ENCODE data around the gene FBF1.
"Not testable (repeated sequence)": the region's sequence is repeated elsewhere in the genome, so short reads cannot be mapped to it uniquely, and the experiment has no call there.

Gene FBF1

DNA sequence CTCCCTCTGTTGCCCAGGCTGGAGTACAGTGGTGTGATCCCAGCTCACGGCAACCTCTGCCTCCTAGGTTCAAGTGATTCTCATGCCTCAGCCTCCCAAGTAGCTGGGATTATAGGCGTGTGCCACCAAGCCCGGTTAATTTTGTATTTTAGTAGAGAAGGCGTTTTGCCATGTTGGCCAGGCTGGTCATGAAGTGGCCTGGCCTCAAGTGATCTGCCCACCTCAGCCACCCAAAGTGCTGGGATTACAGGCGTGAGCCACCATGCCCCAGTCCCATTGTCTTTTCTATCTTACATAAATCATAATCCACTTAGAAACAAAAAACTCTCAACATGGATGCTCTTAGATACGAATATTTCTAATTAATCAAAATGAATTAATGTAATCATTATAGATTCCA is 34.3 kb upstream of the FBF1 start:
- not testable (repeated sequence) for H3K27me3 ChIP-seq (ENCODE audit: control insufficient read depth in 1 of 2, insufficient read depth in 1 of 2, low read length in 2 of 2); H2AK5ac ChIP-seq (ENCODE audit: low read length, severe bottlenecking); DNase-seq; H3K23ac ChIP-seq (ENCODE audit: low read length in 2 of 2); H3K18ac ChIP-seq (ENCODE audit: low read depth in 1 of 2, low read length in 2 of 2); H2AFZ ChIP-seq (ENCODE audit: low read depth, low read length); H3K4me2 ChIP-seq (ENCODE audit: low read length, poor library complexity, severe bottlenecking); H3K9me3 ChIP-seq (ENCODE audit: control insufficient read depth, low read length); H2BK12ac ChIP-seq (ENCODE audit: low read length in 2 of 2); H2BK15ac ChIP-seq (ENCODE audit: low read depth, poor library complexity, severe bottlenecking); H2BK5ac ChIP-seq (ENCODE audit: low read depth, low read length, poor library complexity, severe bottlenecking); H4K8ac ChIP-seq (ENCODE audit: low read length); H3K14ac ChIP-seq (ENCODE audit: low read length in 2 of 2); H3K79me1 ChIP-seq (replicated peaks; ENCODE audit: low read length, poor library complexity, severe bottlenecking); H3K27ac ChIP-seq (ENCODE audit: low read length, poor library complexity, severe bottlenecking); H4K91ac ChIP-seq (ENCODE audit: low read length); H3K4ac ChIP-seq (ENCODE audit: low read depth in 1 of 2, low read length in 2 of 2); H2BK120ac ChIP-seq (ENCODE audit: low read depth, low read length); H3K4me1 ChIP-seq (ENCODE audit: control insufficient read depth, insufficient read depth, low read depth, low read length)
- H3K9ac ChIP-seq (ENCODE audit: low read length) = peak overlapping the region; percentile 80
- peak overlapping the region in 1 of 2 experiments; percentile 68 for H3K4me3 ChIP-seq (ENCODE audit: insufficient read depth in 1 of 2, low read depth in 1 of 2, low read length in 2 of 2)
- H3K36me3 ChIP-seq (ENCODE audit: control insufficient read depth in 1 of 2, insufficient read depth in 2 of 2, low read depth in 1 of 2, low read length in 2 of 2) = peaks cover 17 to 39% of the 10 kb centered on the region in 2 experiments
- WGBS = 98% methylated on average over 6 of the region's 6 CpGs

DNA sequence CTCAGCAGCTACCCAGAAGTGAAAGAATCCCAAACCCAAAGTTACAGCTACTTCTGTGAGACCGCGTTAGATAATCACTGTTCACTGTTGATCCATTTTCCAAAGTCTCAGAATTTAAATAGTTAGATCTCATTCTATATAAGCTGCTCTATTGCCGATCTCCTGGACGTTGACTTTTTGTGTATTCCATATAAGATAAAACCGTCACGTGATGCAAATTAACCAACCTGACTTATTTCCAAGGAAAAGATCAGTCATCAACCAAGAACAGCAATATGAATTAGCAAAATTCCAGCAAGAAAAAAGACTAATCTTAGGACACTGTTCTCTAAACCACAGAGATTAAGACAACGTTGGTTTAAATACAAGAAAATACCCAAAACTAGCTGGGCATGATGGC is 29.8 kb upstream of the FBF1 start:
- no peak overlapping the region for H2AK5ac ChIP-seq (ENCODE audit: low read length, severe bottlenecking)
- 92% methylated on average over 7 of the region's 7 CpGs for WGBS
- H2BK120ac ChIP-seq (ENCODE audit: low read depth, low read length) = no peak overlapping the region
- H2AFZ ChIP-seq (ENCODE audit: low read depth, low read length) = no peak overlapping the region
- no peaks in the 10 kb centered on the region for H3K9me3 ChIP-seq (ENCODE audit: control insufficient read depth, low read length)
- no peak overlapping the region for H3K4me3 ChIP-seq (ENCODE audit: insufficient read depth in 1 of 2, low read depth in 1 of 2, low read length in 2 of 2)
- no peak overlapping the region for H3K27ac ChIP-seq (ENCODE audit: low read length, poor library complexity, severe bottlenecking)
- H3K4ac ChIP-seq (ENCODE audit: low read depth in 1 of 2, low read length in 2 of 2) = no peak overlapping the region
- no peaks in the 10 kb centered on the region for H3K27me3 ChIP-seq (ENCODE audit: control insufficient read depth in 1 of 2, insufficient read depth in 1 of 2, low read length in 2 of 2)
- H2BK12ac ChIP-seq (ENCODE audit: low read length in 2 of 2) = no peak overlapping the region
- no peak overlapping the region for H4K91ac ChIP-seq (ENCODE audit: low read length)
- no peak for DNase-seq
- peaks cover 10% of the 10 kb centered on the region for H3K79me1 ChIP-seq (replicated peaks; ENCODE audit: low read length, poor library complexity, severe bottlenecking)
- no peak overlapping the region for H3K18ac ChIP-seq (ENCODE audit: low read depth in 1 of 2, low read length in 2 of 2)
- no peak overlapping the region for H3K9ac ChIP-seq (ENCODE audit: low read length)
- H4K8ac ChIP-seq (ENCODE audit: low read length) = no peak overlapping the region
- peaks cover 1% of the 10 kb centered on the region for H3K4me1 ChIP-seq (ENCODE audit: control insufficient read depth, insufficient read depth, low read depth, low read length)
- H3K36me3 ChIP-seq (ENCODE audit: control insufficient read depth in 1 of 2, insufficient read depth in 2 of 2, low read depth in 1 of 2, low read length in 2 of 2) = peaks cover 13 to 44% of the 10 kb centered on the region in 2 experiments
- H2BK5ac ChIP-seq (ENCODE audit: low read depth, low read length, poor library complexity, severe bottlenecking) = no peak overlapping the region
- no peak overlapping the region for H2BK15ac ChIP-seq (ENCODE audit: low read depth, poor library complexity, severe bottlenecking)
- no peak overlapping the region for H3K4me2 ChIP-seq (ENCODE audit: low read length, poor library complexity, severe bottlenecking)
- H3K14ac ChIP-seq (ENCODE audit: low read length in 2 of 2) = no peak overlapping the region
- H3K23ac ChIP-seq (ENCODE audit: low read length in 2 of 2) = no peak overlapping the region

DNA sequence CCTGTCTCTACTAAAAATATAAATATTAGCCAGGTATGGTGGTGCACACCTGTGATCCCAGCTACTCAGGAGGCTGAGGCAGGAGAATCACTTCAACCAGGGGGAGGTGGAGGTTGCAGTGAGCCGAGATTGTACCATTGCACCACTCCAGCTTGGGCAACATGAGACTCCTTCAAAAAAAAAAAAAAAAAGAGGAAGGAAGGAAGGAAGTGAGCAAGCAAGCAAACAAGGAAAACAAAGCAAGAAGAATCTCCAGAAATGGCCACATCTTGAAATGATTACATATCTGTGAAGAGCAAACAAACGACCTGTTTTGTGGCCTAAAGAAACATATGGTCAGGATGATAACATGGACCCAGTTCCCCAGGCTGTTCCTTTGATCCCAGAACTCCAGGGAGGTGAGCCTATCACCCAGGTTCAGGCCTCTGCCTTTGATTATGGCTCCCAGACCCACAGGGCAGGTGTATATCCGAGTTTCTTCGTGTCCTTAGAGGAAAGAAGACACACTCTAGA is 29.2 kb upstream of the FBF1 start:
- Histone ChIP-seq H4K91ac (ENCODE audit: low read length) (no peak overlapping the region), H2BK15ac (ENCODE audit: low read depth, poor library complexity, severe bottlenecking) (no peak overlapping the region), H3K14ac (ENCODE audit: low read length in 2 of 2) (no peak overlapping the region), H3K4me3 (ENCODE audit: insufficient read depth in 1 of 2, low read depth in 1 of 2, low read length in 2 of 2) (no peak overlapping the region), H4K8ac (ENCODE audit: low read length) (no peak overlapping the region), H3K27me3 (ENCODE audit: control insufficient read depth in 1 of 2, insufficient read depth in 1 of 2, low read length in 2 of 2) (no peaks in the 10 kb centered on the region), H2AFZ (ENCODE audit: low read depth, low read length) (no peak overlapping the region), H3K9ac (ENCODE audit: low read length) (no peak overlapping the region), H3K23ac (ENCODE audit: low read length in 2 of 2) (no peak overlapping the region), H3K18ac (ENCODE audit: low read depth in 1 of 2, low read length in 2 of 2) (no peak overlapping the region), H3K27ac (ENCODE audit: low read length, poor library complexity, severe bottlenecking) (no peak overlapping the region), H3K79me1 (replicated peaks; ENCODE audit: low read length, poor library complexity, severe bottlenecking) (peaks cover 11% of the 10 kb centered on the region), H2BK120ac (ENCODE audit: low read depth, low read length) (no peak overlapping the region), H2BK5ac (ENCODE audit: low read depth, low read length, poor library complexity, severe bottlenecking) (no peak overlapping the region), H3K9me3 (ENCODE audit: control insufficient read depth, low read length) (no peaks in the 10 kb centered on the region), H3K4ac (ENCODE audit: low read depth in 1 of 2, low read length in 2 of 2) (no peak overlapping the region), H2AK5ac (ENCODE audit: low read length, severe bottlenecking) (no peak overlapping the region), H3K36me3 (ENCODE audit: control insufficient read depth in 1 of 2, insufficient read depth in 2 of 2, low read depth in 1 of 2, low read length in 2 of 2) (peaks cover 11 to 44% of the 10 kb centered on the region in 2 experiments), H3K4me2 (ENCODE audit: low read length, poor library complexity, severe bottlenecking) (no peak overlapping the region), H2BK12ac (ENCODE audit: low read length in 2 of 2) (no peak overlapping the region), H3K4me1 (ENCODE audit: control insufficient read depth, insufficient read depth, low read depth, low read length) (peaks cover 1% of the 10 kb centered on the region)
- 67% methylated on average over 3 of the region's 4 CpGs for WGBS
- no peak for DNase-seq

DNA sequence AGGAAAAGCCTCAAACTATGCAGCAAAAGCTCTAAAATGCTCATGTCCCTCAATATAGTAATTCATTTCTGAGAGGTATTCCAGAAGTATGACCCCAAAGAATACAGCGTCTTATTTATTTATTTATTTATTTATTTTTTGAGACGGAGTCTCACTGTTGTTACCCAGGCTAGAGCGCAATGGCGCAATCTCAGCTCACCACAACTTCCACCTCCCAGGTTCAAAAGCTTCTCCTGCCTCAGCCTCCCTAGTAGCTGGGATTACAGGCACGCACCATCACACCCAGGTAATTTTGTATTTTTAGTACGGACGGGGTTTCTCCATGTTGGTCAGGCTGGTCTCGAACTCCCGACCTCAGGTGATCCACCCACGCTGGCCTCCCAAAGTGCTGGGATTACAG is 28.2 kb upstream of the FBF1 start:
- H3K18ac ChIP-seq (ENCODE audit: low read depth in 1 of 2, low read length in 2 of 2); DNase-seq; H2AFZ ChIP-seq (ENCODE audit: low read depth, low read length); H2BK5ac ChIP-seq (ENCODE audit: low read depth, low read length, poor library complexity, severe bottlenecking); H3K27me3 ChIP-seq (ENCODE audit: control insufficient read depth in 1 of 2, insufficient read depth in 1 of 2, low read length in 2 of 2); H2BK120ac ChIP-seq (ENCODE audit: low read depth, low read length); H3K23ac ChIP-seq (ENCODE audit: low read length in 2 of 2); H3K4ac ChIP-seq (ENCODE audit: low read depth in 1 of 2, low read length in 2 of 2); H4K91ac ChIP-seq (ENCODE audit: low read length); H3K9ac ChIP-seq (ENCODE audit: low read length); H2BK15ac ChIP-seq (ENCODE audit: low read depth, poor library complexity, severe bottlenecking); H4K8ac ChIP-seq (ENCODE audit: low read length); H3K4me3 ChIP-seq (ENCODE audit: insufficient read depth in 1 of 2, low read depth in 1 of 2, low read length in 2 of 2); H3K9me3 ChIP-seq (ENCODE audit: control insufficient read depth, low read length); H2AK5ac ChIP-seq (ENCODE audit: low read length, severe bottlenecking); H3K14ac ChIP-seq (ENCODE audit: low read length in 2 of 2); H3K27ac ChIP-seq (ENCODE audit: low read length, poor library complexity, severe bottlenecking); H3K4me2 ChIP-seq (ENCODE audit: low read length, poor library complexity, severe bottlenecking); H2BK12ac ChIP-seq (ENCODE audit: low read length in 2 of 2); H3K4me1 ChIP-seq (ENCODE audit: control insufficient read depth, insufficient read depth, low read depth, low read length): not testable (repeated sequence)
- WGBS = 78% methylated on average over 6 of the region's 10 CpGs
- Histone ChIP-seq H3K79me1 (replicated peaks; ENCODE audit: low read length, poor library complexity, severe bottlenecking) (peaks cover 12% of the 10 kb centered on the region), H3K36me3 (ENCODE audit: control insufficient read depth in 1 of 2, insufficient read depth in 2 of 2, low read depth in 1 of 2, low read length in 2 of 2) (peaks cover 10 to 38% of the 10 kb centered on the region in 2 experiments)

Data from mesenchymal stem cell (in vitro differentiated cells and primary cell).